ENCODE data around the gene DIAPH3. TPM values are rescaled to one million over a fixed set of nuclear protein-coding genes. Genes with fewer than 3 reads are reported as not detected.
A peak's percentile ranks its signal among the peaks of the same experiment; 100 is the strongest.

DIAPH3 gene
- total and polyA plus RNA-seq, 2 of the 4 experiments (the other 2 are of a cell fraction): 8.9 to 9.3 TPM

DNA sequence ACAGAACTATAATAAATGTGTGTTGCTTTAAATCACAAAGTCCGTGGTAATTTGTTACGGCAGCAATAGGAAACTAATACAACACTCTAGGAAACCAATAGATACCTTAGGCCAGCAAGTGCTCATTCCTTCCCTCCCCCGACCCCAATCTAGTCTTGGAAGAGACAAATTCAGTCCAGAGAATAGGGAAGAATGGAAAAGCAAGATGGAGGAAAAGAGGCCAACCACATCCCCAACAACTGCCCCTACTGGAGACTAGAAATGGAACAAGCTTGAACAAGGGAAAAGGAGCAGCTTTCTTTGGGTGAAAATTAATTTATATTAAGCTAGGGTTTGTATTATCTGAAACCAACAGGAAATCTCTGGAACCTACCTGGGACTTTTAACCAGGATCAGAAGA is 54.4 kb downstream of the DIAPH3 start:
- no peak overlapping the region for H3K27ac ChIP-seq (ENCODE audit: insufficient read depth, low read length)
- H3K79me1 ChIP-seq (ENCODE audit: low read depth in 1 of 2, low read length in 2 of 2): peaks cover 28 to 35% of the 10 kb centered on the region in 2 experiments
- dilution Hi-C loops (cut with HindIII; ENCODE audit: low sequenced_read_pairs, unreplicated experiment) (no loop called here), in situ Hi-C loops (cut with MboI; ENCODE audit: low sequenced_read_pairs) (no loop called here), intact Hi-C loops (cut with micrococcal nuclease) (no loop called here)
- H2BK15ac ChIP-seq (ENCODE audit: low read depth, low read length): no peak overlapping the region
- TF ChIP-seq MXI1 (IDR thresholded peaks at IDR 0.05; ENCODE audit: borderline replicate concordance, low read depth, low read length): no peak
- H3K4me3 ChIP-seq (ENCODE audit: insufficient read depth, low read depth, low read length): no peak overlapping the region
- H3K36me3 ChIP-seq (ENCODE audit: control insufficient read depth, insufficient read depth, low read length): no peaks in the 10 kb centered on the region; the same call in 1 of the 2 replicates
- no peaks in the 10 kb centered on the region for H3K27me3 ChIP-seq (ENCODE audit: control insufficient read depth, insufficient read depth, low read length)
- H3K14ac ChIP-seq (replicated peaks; ENCODE audit: low read depth, low read length): no peak overlapping the region
- no peak overlapping the region for H4K91ac ChIP-seq (ENCODE audit: insufficient read depth, low read depth, low read length)
- H3K9ac ChIP-seq (ENCODE audit: low read depth, low read length): no peak overlapping the region
- ChIA-PET CTCF (interaction anchor here (1.0 to 1.6 kb wide), 2 partner anchors 12 to 29 kb away, joined by 3 to 4 read pairs; no protein-coding TSS in a partner anchor), POLR2A (ENCODE audit: unreplicated experiment) (no interaction called here)
- H3K9me3 ChIP-seq (ENCODE audit: control insufficient read depth, insufficient read depth, low read length): peaks cover 2% of the 10 kb centered on the region
- H2BK20ac ChIP-seq (ENCODE audit: low read depth, low read length): no peak overlapping the region
- H3K4me2 ChIP-seq (ENCODE audit: low read depth, low read length): no peak overlapping the region
- H3K18ac ChIP-seq (ENCODE audit: low read depth, low read length): no peak overlapping the region
- no peak overlapping the region for H3K4ac ChIP-seq (ENCODE audit: low read depth, low read length)
- H3K23ac ChIP-seq (ENCODE audit: low read depth, low read length): no peak overlapping the region
- no peak overlapping the region for H2AK9ac ChIP-seq (replicated peaks; ENCODE audit: low read depth, low read length, poor library complexity)
- H4K5ac ChIP-seq (ENCODE audit: low read depth, low read length): peak overlapping the region; percentile 25; the same call in 1 of the 2 replicates
- ATAC-seq (ENCODE audit: low read depth) (no peak), DNase-seq (no peak)
- no peak overlapping the region for H2BK5ac ChIP-seq (ENCODE audit: low read depth, low read length, poor library complexity, severe bottlenecking)
- BruUV-seq (replicated peaks): no TSS peak
- H2AFZ ChIP-seq (replicated peaks; ENCODE audit: low read length, poor library complexity): no peak overlapping the region
- H3K56ac ChIP-seq (ENCODE audit: extremely low read depth, insufficient read depth, low read length): no peak overlapping the region
- no peaks in the 10 kb centered on the region for H3K9me1 ChIP-seq (ENCODE audit: insufficient read depth, low read length)
- no peak overlapping the region for H2BK120ac ChIP-seq (ENCODE audit: low read depth, low read length)
- H4K8ac ChIP-seq (ENCODE audit: low read depth in 2 of 2, low read length in 2 of 2): no peak overlapping the region
- H2AK5ac ChIP-seq (ENCODE audit: low read depth, low read length): no peak overlapping the region
- WGBS, 2 experiments (ENCODE audit: extremely low coverage in 2 of 2, insufficient read length in 1 of 2): no CpG with 5 or more reads among the region's 3 CpGs
- H3K4me1 ChIP-seq (ENCODE audit: control insufficient read depth, insufficient read depth, low read length): peaks cover 6% of the 10 kb centered on the region
- no peaks in the 10 kb centered on the region for H4K20me1 ChIP-seq (ENCODE audit: insufficient read depth, low read length)
